GM18498 (cell line): ENCODE data around the gene APOA5.
"Not testable (repeated sequence)": the region's sequence is repeated elsewhere in the genome, so short reads cannot be mapped to it uniquely, and the experiment has no call there.

Experiments used
- ATAC-seq: cut with Tn5 transposase; IDR thresholded peaks from one replicate; pipeline ENCODE4 v1.9.1; 2021; ENCODE audit warnings: mild to moderate bottlenecking, moderate library complexity; ENCODE audit not compliant: unreplicated experiment

Gene APOA5

DNA sequence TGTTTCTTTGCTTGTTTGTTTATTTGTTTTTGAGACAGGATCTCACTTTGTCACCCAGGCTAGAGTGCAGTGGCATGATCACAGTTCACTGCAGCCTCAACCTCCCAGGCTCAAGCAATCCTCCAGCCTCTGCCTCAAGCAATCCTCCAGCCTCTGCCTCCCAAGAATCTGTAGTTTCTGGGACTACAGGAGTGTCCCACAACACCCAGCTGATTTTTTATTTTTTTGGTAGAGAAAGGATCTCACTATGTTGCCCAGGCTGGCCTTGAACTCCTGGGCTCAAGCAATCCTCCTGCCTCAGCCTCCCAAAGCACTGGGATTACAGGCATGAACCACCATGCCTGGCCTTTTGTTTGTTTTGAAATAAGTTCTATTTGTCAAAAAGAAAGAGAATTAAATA lies 10.0 kb upstream of the APOA5 start:
- not testable (repeated sequence) for ATAC-seq

- no peak for ATAC-seq
Observed at GRCh38 chr11:116800610-116801009, 8.9 kb upstream of the APOA5 start.

DNA sequence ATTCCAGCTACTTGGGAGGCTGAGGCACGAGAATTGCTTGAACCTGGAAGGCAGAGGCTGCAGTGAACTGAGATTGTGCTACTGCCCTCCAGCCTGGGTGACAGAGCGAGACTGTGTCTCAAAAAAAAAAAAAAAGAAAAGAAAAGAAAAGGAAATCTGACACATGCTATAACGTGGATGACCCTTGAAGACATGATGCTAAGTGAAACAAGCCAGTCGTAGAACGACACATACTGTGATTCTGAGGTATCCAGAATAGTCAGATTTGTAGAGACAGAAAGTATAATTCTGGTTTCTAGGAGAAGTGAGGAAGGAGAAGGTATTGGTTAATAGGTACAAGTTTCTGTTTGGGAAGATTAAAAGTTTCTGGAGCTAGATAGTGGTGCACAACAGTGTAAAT lies 6.7 kb upstream of the APOA5 start:
- ATAC-seq = no peak

- ATAC-seq = no peak
Observed at GRCh38 chr11:116797816-116798215, 6.1 kb upstream of the APOA5 start.

GRCh38 chr11:116796548-116796947 lies 4.9 kb upstream of the APOA5 start:
- ATAC-seq = no peak

- ATAC-seq = no peak
Observed at GRCh38 chr11:116794851-116795250, 3.2 kb upstream of the APOA5 start.

- no peak for ATAC-seq
Observed at GRCh38 chr11:116793772-116794097, 2.1 kb upstream of the APOA5 start.

DNA sequence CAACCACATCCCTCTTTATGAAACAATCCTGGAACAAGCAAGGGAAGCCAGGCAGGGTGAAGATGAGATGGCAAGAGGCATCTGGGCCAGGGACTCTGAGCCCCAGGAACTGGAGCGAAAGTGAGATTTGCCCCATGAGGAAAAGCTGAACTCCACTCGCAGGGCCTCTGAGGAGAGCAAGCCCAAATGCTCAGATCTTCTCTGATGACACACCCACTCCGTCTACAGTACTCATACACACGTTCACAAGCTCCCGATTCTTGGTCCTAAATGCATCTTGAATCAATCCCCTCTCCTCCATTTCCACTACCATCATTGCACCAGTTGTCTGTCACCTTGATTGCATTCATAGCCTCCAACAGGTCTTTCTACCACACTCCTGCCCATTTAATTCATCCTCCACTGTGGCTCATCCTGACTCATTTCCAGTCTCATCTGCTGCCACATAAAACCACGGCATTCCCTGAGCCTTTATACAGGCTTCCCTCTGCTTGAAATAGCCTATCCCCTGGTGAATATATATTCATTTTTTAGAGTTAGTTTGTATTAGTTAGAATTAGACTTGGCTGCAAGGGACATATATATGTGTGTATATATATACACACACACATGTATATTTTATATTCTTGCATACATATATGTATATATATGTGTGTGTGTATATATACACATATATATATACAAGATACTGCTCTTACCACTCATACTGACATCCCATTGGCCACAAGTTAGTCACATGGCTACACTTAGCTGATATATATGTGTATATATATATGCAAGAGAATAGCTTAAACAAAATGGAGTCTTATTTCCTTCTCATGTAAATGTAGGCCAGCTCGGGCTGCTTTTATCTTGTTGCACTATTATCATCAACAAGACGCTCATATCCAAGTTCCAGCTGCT lies 1.4 kb upstream of the APOA5 start:
- ATAC-seq = no peak

- no peak for ATAC-seq
Observed at GRCh38 chr11:116792144-116792868, 627 bp upstream of the APOA5 start.

- no peak for ATAC-seq
Observed at GRCh38 chr11:116791002-116791812, 472 bp downstream of the APOA5 start.

DNA sequence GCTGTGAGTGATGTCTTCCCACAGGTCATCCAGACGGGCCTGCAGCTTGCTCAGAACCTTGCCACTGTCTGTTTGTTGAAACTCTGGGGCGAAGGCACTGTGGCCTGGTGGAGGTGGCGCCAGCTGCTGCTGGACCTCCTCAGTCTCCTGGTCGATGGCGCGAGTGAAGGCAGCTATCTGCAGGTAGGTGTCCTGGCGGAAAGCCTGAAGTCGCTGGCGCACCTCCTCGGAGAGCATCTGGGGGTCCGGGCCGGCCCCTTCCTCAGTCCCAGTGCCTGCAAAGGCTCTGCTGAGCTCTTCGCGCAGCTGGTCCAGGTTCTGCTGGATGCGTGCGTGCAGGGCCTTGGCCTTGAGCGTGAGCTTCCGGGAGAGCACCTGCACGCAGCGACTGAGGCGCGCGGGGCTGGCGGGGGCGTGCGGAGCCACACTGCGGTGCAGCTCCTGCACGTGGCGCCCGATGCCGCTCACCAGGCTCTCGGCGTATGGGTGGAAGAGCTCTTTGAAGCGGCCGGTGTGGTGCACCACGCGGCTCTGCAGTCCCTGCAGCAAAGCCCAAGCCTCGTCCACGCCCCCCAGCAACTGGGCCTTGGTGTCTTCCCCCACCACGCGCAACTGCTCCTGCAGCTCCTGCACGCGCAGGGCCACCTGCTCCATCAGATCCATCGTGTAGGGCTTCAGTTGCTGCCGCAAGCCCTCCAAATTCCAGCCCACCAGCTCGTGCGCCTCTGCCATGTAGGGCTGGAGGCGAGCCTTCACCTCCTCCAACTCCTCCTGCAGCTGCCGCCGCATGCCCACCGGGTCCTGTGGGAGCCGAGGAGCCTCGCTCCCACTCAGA lies 1.3 kb downstream of the APOA5 start:
- ATAC-seq = no peak

- no peak for ATAC-seq
Observed at GRCh38 chr11:116788975-116789374, 2.7 kb downstream of the APOA5 start.

GRCh38 chr11:116788534-116788933 lies 3.1 kb downstream of the APOA5 start:
- no peak for ATAC-seq

GRCh38 chr11:116787786-116788486 lies 3.7 kb downstream of the APOA5 start, which contains the start of gene ZPR1:
Gene ZPR1, minus strand, starts transcription at chr11:116788023. Its CDS starts 33 bp downstream, at chr11:116787990.
- ATAC-seq = peak; percentile 87

- no peak for ATAC-seq
Observed at GRCh38 chr11:116787436-116787785, 4.3 kb downstream of the APOA5 start.

DNA sequence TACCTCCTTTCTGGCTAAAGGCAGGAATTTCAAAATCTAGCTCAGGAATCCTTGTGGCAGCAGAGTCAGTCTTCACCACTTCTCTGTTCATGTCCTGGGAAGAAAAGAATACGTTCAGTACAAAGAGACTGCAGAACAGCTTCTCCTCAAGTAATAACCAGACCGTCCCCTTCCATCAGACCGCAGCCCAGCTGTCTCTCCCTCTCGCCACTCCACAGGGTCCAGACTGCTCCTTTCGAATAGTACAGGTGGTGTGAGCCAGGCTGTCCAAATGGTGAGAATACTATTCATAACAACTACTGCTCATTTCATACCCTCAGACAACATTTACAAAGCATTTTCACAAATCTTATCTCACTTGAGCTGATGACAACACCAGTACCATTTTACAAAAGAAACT lies 4.7 kb downstream of the APOA5 start:
- no peak for ATAC-seq

DNA sequence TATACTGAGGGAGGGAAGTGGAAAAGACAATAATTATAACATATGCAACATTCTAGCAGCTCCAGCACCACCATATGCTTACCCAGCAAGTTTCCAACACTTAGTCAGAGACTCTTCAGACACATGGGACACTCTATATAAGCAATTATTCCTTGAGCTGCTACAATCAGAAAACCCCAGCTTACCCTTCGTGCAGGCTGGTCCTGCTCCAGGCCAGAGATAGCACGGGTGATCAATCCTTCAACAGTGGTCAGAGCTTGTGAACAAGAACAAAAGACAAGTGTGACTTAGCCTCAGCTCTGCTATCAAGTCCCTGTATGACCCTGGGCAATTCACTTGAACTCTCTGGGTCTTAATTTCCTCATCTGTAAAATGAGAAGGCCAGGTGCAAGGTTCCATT lies 5.4 kb downstream of the APOA5 start:
- no peak for ATAC-seq

DNA sequence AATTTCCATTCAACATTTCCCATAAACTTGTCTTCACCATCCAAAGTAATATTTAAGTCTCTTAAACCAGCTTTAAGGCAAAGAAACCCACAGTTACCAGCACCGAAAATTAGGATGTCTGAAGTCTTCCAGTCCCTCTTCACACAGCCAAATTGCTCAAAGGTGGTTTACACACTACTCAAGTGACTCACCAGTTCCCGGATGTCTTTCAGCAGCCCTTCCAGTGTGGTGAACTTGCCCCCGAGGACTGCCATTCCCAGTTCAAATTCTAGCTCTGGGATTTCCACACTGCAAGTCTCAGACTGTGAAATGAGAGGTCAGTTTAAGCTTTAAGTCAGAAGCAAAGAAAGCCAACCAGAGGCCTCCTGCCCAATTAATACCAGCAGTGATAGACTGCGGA lies 9.0 kb downstream of the APOA5 start:
- ATAC-seq = no peak

GRCh38 chr11:116778556-116778955 lies 13.1 kb downstream of the APOA5 start:
- no peak for ATAC-seq

GRCh38 chr11:116777056-116777455 lies 14.6 kb downstream of the APOA5 start:
- ATAC-seq = no peak
